HepG2 (cell line): ENCODE results near the gene HEXD. TPM values are rescaled to one million over a fixed set of nuclear protein-coding genes. Genes with fewer than 3 reads are reported as not detected.

Experiments used
- ATM ChIP-seq: fragments of 450-650 bp; IDR thresholded peaks from 2 replicates; pipeline ENCODE4 v1.7.1; 2017; ENCODE audit warnings: mild to moderate bottlenecking, borderline replicate concordance
- CENPBD1 ChIP-seq: sonication (generic); formaldehyde crosslinking; IDR thresholded peaks from 2 replicates; pipeline ENCODE4 v1.8.0; 2022; ENCODE audit warnings: missing genetic modification reagents, low read depth, mild to moderate bottlenecking, borderline replicate concordance
- CSRNP2 ChIP-seq: sonication (generic); formaldehyde crosslinking; conservative IDR thresholded peaks from 2 replicates; pipeline ENCODE4 v1.8.0; 2022; ENCODE audit warnings: low read depth, missing genetic modification reagents
- EED ChIP-seq: sonication (generic); formaldehyde crosslinking; IDR thresholded peaks from 2 replicates; pipeline ENCODE4 v1.5.0; 2020; ENCODE audit warnings: mild to moderate bottlenecking, missing genetic modification reagents
- HMGXB4 ChIP-seq, 2 experiments: sonication (generic) in 1 of 2; formaldehyde crosslinking in 1 of 2; IDR thresholded peaks; 2 replicates each; pipeline versions ENCODE4 v1.4.0 to v1.6.1; 2018 to 2020; ENCODE audit warnings: missing genetic modification reagents in 2 of 2, borderline replicate concordance in 1 of 2, low read depth in 1 of 2, mild to moderate bottlenecking in 1 of 2, missing biosample characterization in 1 of 2
- IKZF5 ChIP-seq: IDR thresholded peaks from 2 replicates; pipeline ENCODE4 v1.6.1; 2018; ENCODE audit warnings: missing genetic modification reagents, mild to moderate bottlenecking, missing compliant biosample characterization
- KDM6A ChIP-seq: IDR thresholded peaks from 2 replicates; pipeline ENCODE4 v1.6.1; 2016; ENCODE audit warnings: low read depth
- KLF16 ChIP-seq, 2 experiments: sonication (generic) in 1 of 2; formaldehyde crosslinking in 1 of 2; IDR thresholded peaks; 2 replicates each; pipeline versions ENCODE4 v1.6.1 to v1.8.0; 2016 to 2023; ENCODE audit warnings: missing genetic modification reagents in 2 of 2, missing compliant biosample characterization in 1 of 2
- MEF2D ChIP-seq: sonication (generic); formaldehyde crosslinking; IDR thresholded peaks from 2 replicates; pipeline ENCODE4 v1.5.1; 2020; ENCODE audit warnings: mild to moderate bottlenecking, missing genetic modification reagents
- NPAS2 ChIP-seq: sonication (generic); formaldehyde crosslinking; IDR thresholded peaks from 2 replicates; pipeline ENCODE4 v1.8.0; 2022; ENCODE audit warnings: mild to moderate bottlenecking, missing genetic modification reagents, borderline replicate concordance
- RAD21 ChIP-seq: fragments of 450-650 bp; formaldehyde crosslinking; IDR thresholded peaks from 2 replicates; pipeline ENCODE4 v1.5.0; 2020; ENCODE audit warnings: mild to moderate bottlenecking
- SOX6 ChIP-seq, 2 experiments: fragments of 450-650 bp in 1 of 2; sonication (generic) in 1 of 2; formaldehyde crosslinking in 1 of 2; IDR thresholded peaks; 2 replicates each; pipeline versions ENCODE4 v1.4.0 to v1.6.1; 2017 to 2020; ENCODE audit warnings: antibody characterized with exemption in 1 of 2, mild to moderate bottlenecking in 1 of 2, missing genetic modification reagents in 1 of 2
- SRF ChIP-seq: IDR thresholded peaks from 2 replicates; pipeline ENCODE4 v1.6.1; 2011; ENCODE audit warnings: mild to moderate bottlenecking, low read depth, low read length, moderate library complexity
- TBX2 ChIP-seq: sonication (generic); formaldehyde crosslinking; IDR thresholded peaks from 2 replicates; pipeline ENCODE4 v1.5.0; 2020; ENCODE audit warnings: missing genetic modification reagents, mild to moderate bottlenecking, borderline replicate concordance
- ZMAT5 ChIP-seq: sonication (generic); formaldehyde crosslinking; IDR thresholded peaks from 2 replicates; pipeline ENCODE4 v1.5.0; 2020; ENCODE audit warnings: mild to moderate bottlenecking, low read depth, missing genetic modification reagents, borderline replicate concordance
- ZNF230 ChIP-seq: sonication (generic); formaldehyde crosslinking; IDR thresholded peaks from 2 replicates; pipeline ENCODE4 v1.4.0; 2020; ENCODE audit warnings: mild to moderate bottlenecking, missing genetic modification reagents
- ZNF639 ChIP-seq: conservative IDR thresholded peaks from 2 replicates; pipeline ENCODE4 v1.6.1; 2018; ENCODE audit warnings: missing genetic modification reagents
- ZNF703 ChIP-seq: sonication (generic); formaldehyde crosslinking; IDR thresholded peaks from 2 replicates; pipeline ENCODE4 v1.5.1; 2020; ENCODE audit warnings: missing genetic modification reagents, mild to moderate bottlenecking, moderate library complexity, borderline replicate concordance
- ZNF782 ChIP-seq: sonication (generic); formaldehyde crosslinking; IDR thresholded peaks from 2 replicates; pipeline ENCODE4 v1.4.0; 2020; ENCODE audit warnings: missing genetic modification reagents, mild to moderate bottlenecking, borderline replicate concordance
- ZNF816 ChIP-seq: sonication (generic); formaldehyde crosslinking; IDR thresholded peaks from 2 replicates; pipeline ENCODE4 v1.8.0; 2022; ENCODE audit warnings: missing genetic modification reagents, mild to moderate bottlenecking, borderline replicate concordance
- ZNF83 ChIP-seq: sonication (generic); formaldehyde crosslinking; IDR thresholded peaks from 2 replicates; pipeline ENCODE4 v1.4.0; 2020; ENCODE audit warnings: missing genetic modification reagents, mild to moderate bottlenecking, borderline replicate concordance
- polyA plus RNA-seq, 8 experiments: library from polyadenylated mRNA; depleted of rRNA in 3 of 8; stranded (reverse) in 7 of 8; unstranded in 1 of 8; fragments of >200 nt; fragmentation: Illumina TruSeq in 4 of 8; extraction: Trizol in 4 of 8; gene quantifications; 2 replicates each; pipeline versions ENCODE4 v1.2.1 to v1.2.3, GENCODE V29; 2011 to 2016; ENCODE audit warnings: low read depth in 4 of 8, missing spikeins in 1 of 8, mixed read lengths in 1 of 8; ENCODE audit not compliant: insufficient read depth in 1 of 8
- total RNA-seq, 5 experiments: library from RNA; depleted of rRNA; stranded (reverse); fragments of >200 nt; fragmentation: Illumina TruSeq; extraction: Trizol; gene quantifications; 2 replicates each; pipeline ENCODE4 v1.2.3, GENCODE V29; 2016; ENCODE audit warnings: low read depth in 1 of 5

The HEXD gene
- total and polyA plus RNA-seq, 2 of the 13 experiments (the other 11 are each of a cell fraction or from before 2014, with no cell fraction given) = 22.3 to 41.8 TPM

GRCh38 chr17:82414548-82415281 is 3.4 kb upstream of the HEXD start (continued):
- TF ChIP-seq CENPBD1 (CRISPR knock-in tag) = no peak
- peak; percentile 93 for TF ChIP-seq ZNF816 (CRISPR knock-in tag)
- TF ChIP-seq SOX6 (IDR thresholded peaks at IDR 0.05) = no peak
- TF ChIP-seq SOX6 (CRISPR knock-in tag; IDR thresholded peaks at IDR 0.05) = peak; percentile 59
- TF ChIP-seq IKZF5 = peak; percentile 89
- TF ChIP-seq ZNF782 (CRISPR knock-in tag) = peak; percentile 61; the same call in 1 of the 2 replicates
- TF ChIP-seq ATM = no peak
- peak in 1 of 2 experiments; percentile 69; a peak in 3 of 4 replicates for TF ChIP-seq HMGXB4 (CRISPR knock-in tag; IDR thresholded peaks at IDR 0.05; ENCODE audit: borderline replicate concordance in 1 of 2, low read depth in 1 of 2)
- TF ChIP-seq ZNF639 (CRISPR knock-in tag) = peak; percentile 85
- TF ChIP-seq ZNF703 (CRISPR knock-in tag) = peak; percentile 61; the same call in 1 of the 2 replicates
- TF ChIP-seq ZMAT5 = 0 out of 2 replicates have a peak, but pooled peaks have one; percentile 88
- no peak for TF ChIP-seq EED (CRISPR knock-in tag)
- TF ChIP-seq KLF16 (CRISPR knock-in tag; IDR thresholded peaks at IDR 0.05) = peak in 1 of 2 experiments; percentile 97; a peak in 2 of 4 replicates
- TF ChIP-seq ZNF83 (CRISPR knock-in tag) = peak; percentile 88; the same call in 1 of the 2 replicates
- no peak for TF ChIP-seq KDM6A (CRISPR knock-in tag)
- TF ChIP-seq SRF = no peak
- peak; percentile 82 for TF ChIP-seq RAD21
- TF ChIP-seq ZNF230 (CRISPR knock-in tag) = peak; percentile 85; the same call in 1 of the 2 replicates
- no peak for TF ChIP-seq NPAS2 (CRISPR knock-in tag)
- TF ChIP-seq TBX2 = peak; percentile 65
- peak; percentile 95 for TF ChIP-seq MEF2D (CRISPR knock-in tag)
- no peak for TF ChIP-seq CSRNP2 (CRISPR knock-in tag)
